Measurements from ENCODE around the gene USP46. TPM values are rescaled to one million over a fixed set of nuclear protein-coding genes. Genes with fewer than 3 reads are reported as not detected.

The USP46 gene
- total RNA-seq, 4 donors from 2014 or later = 7.4 to 19.8 (median 9.4) TPM

GRCh38 chr4:52546449-52546848 is 112.7 kb downstream of the USP46 start:
- H3K36me3 ChIP-seq = no peaks in the 10 kb centered on the region
- no peaks in the 10 kb centered on the region for H3K27me3 ChIP-seq
- H3K4me1 ChIP-seq = no peaks in the 10 kb centered on the region
- no peak overlapping the region for H3K27ac ChIP-seq
- H3K4me3 ChIP-seq = no peak overlapping the region
- TF ChIP-seq CTCF (IDR thresholded peaks at IDR 0.05) (no peak), POLR2A (IDR thresholded peaks at IDR 0.05) (no peak)
- no peak for DNase-seq
- H3K9me3 ChIP-seq = no peaks in the 10 kb centered on the region

- no peaks in the 10 kb centered on the region for H3K27me3 ChIP-seq
- H3K4me3 ChIP-seq = no peak overlapping the region
- peak; percentile 48 to 89 (median 76) for DNase-seq
- no peak overlapping the region for H3K27ac ChIP-seq
- TF ChIP-seq POLR2A (IDR thresholded peaks at IDR 0.05) (no peak), CTCF (IDR thresholded peaks at IDR 0.05) (peak; percentile 44 to 89 (median 87))
- H3K4me1 ChIP-seq = no peaks in the 10 kb centered on the region
- no peaks in the 10 kb centered on the region for H3K36me3 ChIP-seq
- H3K9me3 ChIP-seq = no peaks in the 10 kb centered on the region
Measured at GRCh38 chr4:52545099-52546069, 113.7 kb downstream of the USP46 start.

Other genes starting within 250 kb of the USP46 start
- gene ERVMER34-1, start 92.1 kb upstream of the USP46 start, total RNA-seq = under 1 TPM in 1 of 4 donors, not detected in 3; 0.40 TPM
- under 1 TPM in 1 of 4 donors, not detected in 3; 0.54 TPM for gene RASL11B, start 203.0 kb upstream of the USP46 start, total RNA-seq

All from Peyer's patch (tissue), 4 donors.